Prostate gland (tissue), 2 donors: ENCODE data around the gene CAMSAP1.

ENCODE experiments used
- POLR2A ChIP-seq: fragments of 450-650 bp; IDR thresholded peaks from one replicate; pipeline ENCODE4 v1.6.1; 2016; ENCODE audit warnings: antibody characterized with exemption, mild to moderate bottlenecking
- TF ChIP-seq, protein P1 (sequence below), 4 experiments: fragments of 200-600 bp in 2 of 4; fragments of 450-650 bp in 2 of 4; sonication (generic) in 2 of 4; IDR thresholded peaks; 1 replicate in 3 of 4; 2 replicates in 1 of 4; pipeline ENCODE4 v1.5.1; 2016 to 2019; ENCODE audit warnings: antibody characterized with exemption in 4 of 4, mild to moderate bottlenecking in 2 of 4, moderate library complexity in 2 of 4

DNA sequence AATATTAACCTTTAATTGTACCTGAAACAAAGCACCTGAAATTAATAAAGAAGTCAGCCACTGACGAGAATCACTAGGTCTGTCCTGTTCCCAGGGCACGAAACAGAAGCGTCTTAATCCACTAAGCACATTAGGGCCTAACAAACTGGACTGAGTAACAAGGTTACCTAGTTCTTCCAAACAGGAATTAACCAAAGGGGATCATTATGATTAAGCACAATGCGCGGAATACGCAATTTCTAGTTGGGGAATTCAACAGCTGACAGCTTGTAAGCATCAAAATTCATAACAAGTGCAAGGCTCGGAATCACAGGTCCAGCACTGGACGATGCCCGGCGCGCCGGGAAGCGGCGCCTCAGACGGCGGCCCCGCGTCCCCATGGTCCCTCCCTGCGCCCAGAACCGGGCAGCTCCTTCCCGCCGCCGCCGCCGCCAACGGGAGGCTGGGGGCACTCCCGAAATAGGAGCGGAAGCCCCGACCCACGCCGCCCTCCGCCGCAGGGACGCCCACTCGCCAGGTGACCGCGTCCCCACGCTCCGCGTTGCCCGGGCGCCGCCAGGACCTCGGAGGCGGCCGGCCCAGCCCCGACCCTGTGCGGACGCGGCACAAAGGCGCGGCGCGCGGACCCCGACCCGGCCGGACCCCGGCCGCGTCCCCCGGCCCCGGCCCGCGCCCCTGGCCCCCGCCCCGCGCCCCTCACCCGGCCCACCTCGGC lies 898 bp downstream of the CAMSAP1 start:
- TF ChIP-seq, protein P1, sequence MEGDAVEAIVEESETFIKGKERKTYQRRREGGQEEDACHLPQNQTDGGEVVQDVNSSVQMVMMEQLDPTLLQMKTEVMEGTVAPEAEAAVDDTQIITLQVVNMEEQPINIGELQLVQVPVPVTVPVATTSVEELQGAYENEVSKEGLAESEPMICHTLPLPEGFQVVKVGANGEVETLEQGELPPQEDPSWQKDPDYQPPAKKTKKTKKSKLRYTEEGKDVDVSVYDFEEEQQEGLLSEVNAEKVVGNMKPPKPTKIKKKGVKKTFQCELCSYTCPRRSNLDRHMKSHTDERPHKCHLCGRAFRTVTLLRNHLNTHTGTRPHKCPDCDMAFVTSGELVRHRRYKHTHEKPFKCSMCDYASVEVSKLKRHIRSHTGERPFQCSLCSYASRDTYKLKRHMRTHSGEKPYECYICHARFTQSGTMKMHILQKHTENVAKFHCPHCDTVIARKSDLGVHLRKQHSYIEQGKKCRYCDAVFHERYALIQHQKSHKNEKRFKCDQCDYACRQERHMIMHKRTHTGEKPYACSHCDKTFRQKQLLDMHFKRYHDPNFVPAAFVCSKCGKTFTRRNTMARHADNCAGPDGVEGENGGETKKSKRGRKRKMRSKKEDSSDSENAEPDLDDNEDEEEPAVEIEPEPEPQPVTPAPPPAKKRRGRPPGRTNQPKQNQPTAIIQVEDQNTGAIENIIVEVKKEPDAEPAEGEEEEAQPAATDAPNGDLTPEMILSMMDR (IDR thresholded peaks at IDR 0.05) = no peak
- no peak for TF ChIP-seq POLR2A
